ENCODE measurements around the gene GPR85.
A peak's percentile ranks its signal among the peaks of the same experiment; 100 is the strongest.

The GPR85 gene

DNA sequence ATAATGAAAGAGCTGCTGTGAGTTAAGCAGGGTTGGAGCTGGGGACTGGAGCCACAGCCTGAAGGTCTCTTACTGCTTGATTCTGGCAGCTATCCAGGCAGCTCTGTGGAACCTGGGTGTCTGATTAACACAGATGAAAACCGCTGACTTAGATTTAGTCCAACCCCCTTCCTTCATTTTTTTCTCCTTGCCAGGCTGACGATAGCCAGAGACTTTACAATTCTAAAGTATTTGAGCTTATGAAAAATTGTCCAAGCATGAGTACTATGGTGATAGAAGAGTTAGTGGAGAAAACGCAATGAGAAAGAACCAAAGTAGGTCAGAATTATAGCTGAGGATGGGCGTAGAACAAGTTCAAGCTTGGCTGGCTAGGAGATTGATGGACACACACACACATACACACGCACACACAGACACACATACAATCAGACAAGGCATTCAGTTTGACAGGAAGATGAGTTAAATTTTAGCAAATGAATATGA lies 13.5 kb upstream of the GPR85 start:
- peak overlapping the region; percentile 93 for H2BK12ac ChIP-seq (ENCODE audit: low read length)
- H3K79me1 ChIP-seq (ENCODE audit: low read length): peaks cover 8% of the 10 kb centered on the region
- H3K18ac ChIP-seq (ENCODE audit: low read length): no peak overlapping the region
- no peaks in the 10 kb centered on the region for H3K27me3 ChIP-seq (ENCODE audit: insufficient read depth, low read length)
- no peak overlapping the region for H4K12ac ChIP-seq (ENCODE audit: low read depth, low read length)
- peak overlapping the region; percentile 83 for H4K91ac ChIP-seq (ENCODE audit: low read depth, low read length)
- H2AFZ ChIP-seq (ENCODE audit: insufficient read depth, low read length, poor library complexity): no peak overlapping the region
- H4K8ac ChIP-seq (ENCODE audit: low read depth, low read length): no peak overlapping the region
- WGBS (ENCODE audit: extremely low coverage, insufficient coverage, insufficient read length): no CpG with 5 or more reads among the region's 5 CpGs
- no peaks in the 10 kb centered on the region for H3K79me2 ChIP-seq (ENCODE audit: control insufficient read depth, insufficient read depth, low read length, poor library complexity)
- H2AK5ac ChIP-seq (ENCODE audit: low read length): no peak overlapping the region
- no peak overlapping the region for H3K9ac ChIP-seq (ENCODE audit: low read length)
- peak overlapping the region; percentile 4 for H3K27ac ChIP-seq (ENCODE audit: low read depth, low read length)
- peak overlapping the region; percentile 88 for H2BK120ac ChIP-seq (ENCODE audit: insufficient read depth, low read length, poor library complexity)
- peak overlapping the region; percentile 85 for H2BK5ac ChIP-seq (ENCODE audit: low read depth, low read length, poor library complexity)
- H3K14ac ChIP-seq (ENCODE audit: low read length): peak overlapping the region; percentile 65
- H3K23ac ChIP-seq (ENCODE audit: low read length): no peak overlapping the region
- no peaks in the 10 kb centered on the region for H3K36me3 ChIP-seq (ENCODE audit: control insufficient read depth in 1 of 2, insufficient read depth in 2 of 2, low read length in 2 of 2)
- no peaks in the 10 kb centered on the region for H3K9me3 ChIP-seq (ENCODE audit: insufficient read depth, low read depth, low read length)
- no peak overlapping the region for H3K4me2 ChIP-seq (ENCODE audit: low read length)
- peaks cover 8 to 11% of the 10 kb centered on the region in 2 experiments for H3K4me1 ChIP-seq (ENCODE audit: control insufficient read depth in 1 of 2, insufficient read depth in 2 of 2, low read length in 2 of 2)
- DNase-seq: peak in 1 of 2 donors; percentile 27
- no peak overlapping the region for H3K4me3 ChIP-seq (ENCODE audit: low read depth, low read length)
- H3K4ac ChIP-seq (ENCODE audit: low read depth, low read length): no peak overlapping the region

DNA sequence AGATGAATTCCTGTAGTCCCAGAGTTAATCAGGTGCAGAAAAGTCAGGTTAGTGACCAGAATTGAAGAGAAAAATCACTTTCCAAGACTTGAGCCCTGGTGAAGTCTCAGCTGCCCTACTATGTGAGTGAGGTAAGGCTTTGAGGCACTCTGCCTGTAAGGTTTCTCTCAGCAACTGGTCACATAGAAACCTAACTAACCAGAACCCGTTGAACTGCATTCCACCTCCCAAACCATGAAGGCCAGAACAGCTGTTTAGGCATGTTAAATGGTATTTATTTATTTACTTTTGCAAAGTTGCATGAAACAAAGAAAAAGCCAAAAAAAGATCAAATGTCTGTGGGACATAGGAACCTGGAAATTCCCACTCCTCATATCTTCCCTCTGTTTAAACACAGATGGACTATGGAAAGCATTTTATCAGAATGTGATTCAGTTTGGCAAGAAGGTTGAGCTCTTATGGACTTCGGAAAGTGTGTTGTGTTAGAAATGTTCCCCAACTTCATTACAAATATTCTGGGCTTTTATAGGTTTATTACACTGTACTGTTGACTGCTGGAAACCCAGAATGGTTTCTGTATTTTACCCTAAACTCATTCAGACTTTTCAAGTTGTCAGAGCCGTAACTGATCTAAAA lies 12.8 kb upstream of the GPR85 start:
- Histone ChIP-seq H3K23ac (ENCODE audit: low read length) (no peak overlapping the region), H3K27ac (ENCODE audit: low read depth, low read length) (peak overlapping the region; percentile 80), H2AFZ (ENCODE audit: insufficient read depth, low read length, poor library complexity) (no peak overlapping the region), H4K91ac (ENCODE audit: low read depth, low read length) (no peak overlapping the region), H3K14ac (ENCODE audit: low read length) (no peak overlapping the region), H3K4me2 (ENCODE audit: low read length) (peak overlapping the region; percentile 22), H2BK12ac (ENCODE audit: low read length) (no peak overlapping the region), H3K4me3 (ENCODE audit: low read depth, low read length) (no peak overlapping the region), H3K79me2 (ENCODE audit: control insufficient read depth, insufficient read depth, low read length, poor library complexity) (no peaks in the 10 kb centered on the region), H3K18ac (ENCODE audit: low read length) (no peak overlapping the region), H2BK120ac (ENCODE audit: insufficient read depth, low read length, poor library complexity) (peak overlapping the region; percentile 58), H3K4me1 (ENCODE audit: control insufficient read depth in 1 of 2, insufficient read depth in 2 of 2, low read length in 2 of 2) (peaks cover 8 to 11% of the 10 kb centered on the region in 2 experiments), H2BK5ac (ENCODE audit: low read depth, low read length, poor library complexity) (no peak overlapping the region), H4K12ac (ENCODE audit: low read depth, low read length) (no peak overlapping the region), H3K4ac (ENCODE audit: low read depth, low read length) (no peak overlapping the region), H3K27me3 (ENCODE audit: insufficient read depth, low read length) (no peaks in the 10 kb centered on the region), H3K9ac (ENCODE audit: low read length) (no peak overlapping the region), H3K36me3 (ENCODE audit: control insufficient read depth in 1 of 2, insufficient read depth in 2 of 2, low read length in 2 of 2) (no peaks in the 10 kb centered on the region), H4K8ac (ENCODE audit: low read depth, low read length) (no peak overlapping the region), H2AK5ac (ENCODE audit: low read length) (no peak overlapping the region), H3K79me1 (ENCODE audit: low read length) (peaks cover 8% of the 10 kb centered on the region), H3K9me3 (ENCODE audit: insufficient read depth, low read depth, low read length) (no peaks in the 10 kb centered on the region)
- peak; percentile 78 to 82 for DNase-seq
- no CpG with 5 or more reads among the region's 3 CpGs for WGBS (ENCODE audit: extremely low coverage, insufficient coverage, insufficient read length)

DNA sequence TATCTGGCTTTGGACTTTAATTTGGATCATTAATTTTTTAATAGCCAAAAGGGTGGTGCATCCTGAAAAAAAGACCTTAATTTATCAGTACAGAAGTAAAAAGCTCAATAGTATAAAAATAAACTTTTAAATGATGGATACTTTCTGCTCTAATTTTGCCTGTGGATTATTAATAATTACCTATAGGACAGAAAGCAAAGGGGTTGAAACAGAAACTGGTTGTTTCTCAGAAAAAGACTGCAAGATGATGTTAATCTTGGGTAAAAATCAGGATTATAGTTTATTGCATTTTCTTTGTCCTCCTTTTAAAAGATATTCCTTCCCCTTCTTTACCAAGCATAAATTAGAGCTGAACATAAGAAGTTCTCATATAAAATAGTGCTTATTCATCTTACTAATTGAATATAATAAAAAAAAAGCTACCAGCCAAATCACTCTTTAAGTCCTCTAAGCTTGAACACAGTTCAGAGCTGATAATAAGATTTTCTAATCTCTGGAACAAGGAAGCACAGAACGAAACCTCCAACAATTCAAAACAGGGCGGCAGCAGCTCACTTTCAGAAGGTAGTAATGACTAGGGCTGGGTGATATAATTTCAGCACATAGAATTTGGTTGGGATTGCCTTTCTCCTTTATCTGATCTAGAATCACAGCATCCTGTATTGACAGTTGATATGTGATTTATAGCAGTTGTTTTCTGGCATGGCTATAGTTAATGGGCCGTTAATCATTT lies 8.1 kb upstream of the GPR85 start:
- DNase-seq: no peak
- Histone ChIP-seq H2AFZ (ENCODE audit: insufficient read depth, low read length, poor library complexity) (no peak overlapping the region), H3K79me2 (ENCODE audit: control insufficient read depth, insufficient read depth, low read length, poor library complexity) (no peaks in the 10 kb centered on the region), H3K79me1 (ENCODE audit: low read length) (no peaks in the 10 kb centered on the region), H3K9me3 (ENCODE audit: insufficient read depth, low read depth, low read length) (no peaks in the 10 kb centered on the region), H4K91ac (ENCODE audit: low read depth, low read length) (no peak overlapping the region), H4K12ac (ENCODE audit: low read depth, low read length) (no peak overlapping the region), H3K9ac (ENCODE audit: low read length) (no peak overlapping the region), H3K36me3 (ENCODE audit: control insufficient read depth in 1 of 2, insufficient read depth in 2 of 2, low read length in 2 of 2) (no peaks in the 10 kb centered on the region), H3K4me2 (ENCODE audit: low read length) (no peak overlapping the region), H3K27ac (ENCODE audit: low read depth, low read length) (no peak overlapping the region), H3K23ac (ENCODE audit: low read length) (no peak overlapping the region), H2BK12ac (ENCODE audit: low read length) (no peak overlapping the region), H4K8ac (ENCODE audit: low read depth, low read length) (no peak overlapping the region), H3K18ac (ENCODE audit: low read length) (no peak overlapping the region), H3K4me3 (ENCODE audit: low read depth, low read length) (no peak overlapping the region), H2AK5ac (ENCODE audit: low read length) (no peak overlapping the region), H3K27me3 (ENCODE audit: insufficient read depth, low read length) (no peaks in the 10 kb centered on the region), H3K14ac (ENCODE audit: low read length) (no peak overlapping the region), H3K4me1 (ENCODE audit: control insufficient read depth in 1 of 2, insufficient read depth in 2 of 2, low read length in 2 of 2) (peaks cover 0 to 2% of the 10 kb centered on the region in 2 experiments), H2BK120ac (ENCODE audit: insufficient read depth, low read length, poor library complexity) (no peak overlapping the region), H2BK5ac (ENCODE audit: low read depth, low read length, poor library complexity) (no peak overlapping the region), H3K4ac (ENCODE audit: low read depth, low read length) (no peak overlapping the region)
- WGBS (ENCODE audit: extremely low coverage, insufficient coverage, insufficient read length): no CpG with 5 or more reads among the region's 3 CpGs

DNA sequence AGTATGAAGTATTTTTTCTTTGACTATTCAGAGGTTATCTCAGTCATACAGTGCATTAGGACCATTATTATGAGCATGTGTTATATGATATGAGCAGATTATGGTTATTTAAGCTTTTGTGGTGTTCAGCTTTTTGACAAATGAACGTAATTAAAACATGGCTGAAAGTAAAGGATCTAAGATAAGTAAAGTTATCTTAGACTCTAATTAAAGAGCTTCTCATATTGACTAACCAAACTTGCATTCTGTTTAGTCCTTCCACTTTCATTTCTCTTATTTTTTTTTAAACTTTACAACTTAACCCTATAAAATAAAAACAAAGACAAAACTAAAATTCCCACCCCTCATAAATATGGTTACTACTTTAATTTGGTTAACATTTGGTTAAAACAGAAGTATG lies 6.9 kb upstream of the GPR85 start:
- Histone ChIP-seq H4K12ac (ENCODE audit: low read depth, low read length) (no peak overlapping the region), H3K23ac (ENCODE audit: low read length) (no peak overlapping the region), H4K91ac (ENCODE audit: low read depth, low read length) (no peak overlapping the region), H3K79me2 (ENCODE audit: control insufficient read depth, insufficient read depth, low read length, poor library complexity) (no peaks in the 10 kb centered on the region), H3K27me3 (ENCODE audit: insufficient read depth, low read length) (no peaks in the 10 kb centered on the region), H2BK120ac (ENCODE audit: insufficient read depth, low read length, poor library complexity) (no peak overlapping the region), H3K36me3 (ENCODE audit: control insufficient read depth in 1 of 2, insufficient read depth in 2 of 2, low read length in 2 of 2) (no peaks in the 10 kb centered on the region), H3K4me3 (ENCODE audit: low read depth, low read length) (no peak overlapping the region), H3K4me1 (ENCODE audit: control insufficient read depth in 1 of 2, insufficient read depth in 2 of 2, low read length in 2 of 2) (no peaks in the 10 kb centered on the region), H2BK5ac (ENCODE audit: low read depth, low read length, poor library complexity) (no peak overlapping the region), H3K9ac (ENCODE audit: low read length) (no peak overlapping the region), H3K14ac (ENCODE audit: low read length) (no peak overlapping the region), H2AFZ (ENCODE audit: insufficient read depth, low read length, poor library complexity) (no peak overlapping the region), H3K4ac (ENCODE audit: low read depth, low read length) (no peak overlapping the region), H2AK5ac (ENCODE audit: low read length) (no peak overlapping the region), H3K4me2 (ENCODE audit: low read length) (no peak overlapping the region), H3K9me3 (ENCODE audit: insufficient read depth, low read depth, low read length) (no peaks in the 10 kb centered on the region), H3K79me1 (ENCODE audit: low read length) (no peaks in the 10 kb centered on the region), H2BK12ac (ENCODE audit: low read length) (no peak overlapping the region), H3K18ac (ENCODE audit: low read length) (no peak overlapping the region), H3K27ac (ENCODE audit: low read depth, low read length) (no peak overlapping the region), H4K8ac (ENCODE audit: low read depth, low read length) (no peak overlapping the region)
- no CpG with 5 or more reads among the region's 1 CpG for WGBS (ENCODE audit: extremely low coverage, insufficient coverage, insufficient read length)
- no peak for DNase-seq

Data from trophoblast cell (in vitro differentiated cells and primary cell).